Activated naive CD4-positive, alpha-beta T cell treated with anti-CD3 and anti-CD28 coated beads, Interleukin-2, amount 50 U/mL, for 16 hours (primary cell): Measurements from ENCODE around the gene RILPL2.
"Not testable (repeated sequence)": the region's sequence is repeated elsewhere in the genome, so short reads cannot be mapped to it uniquely, and the experiment has no call there.

Experiments
- DNase-seq: peaks from one replicate; pipeline ENCODE4 v3.0.0-alpha.2; 2020

Gene RILPL2

GRCh38 chr12:123379391-123379790 lies 57.1 kb downstream of the RILPL2 start:
- DNase-seq = no peak

GRCh38 chr12:123372415-123372814 lies 64.1 kb downstream of the RILPL2 start:
- not testable (repeated sequence) for DNase-seq

GRCh38 chr12:123371667-123372368 lies 64.7 kb downstream of the RILPL2 start:
- DNase-seq = not testable (repeated sequence)

- no peak for DNase-seq
Observed at GRCh38 chr12:123369229-123369628, 67.3 kb downstream of the RILPL2 start.

GRCh38 chr12:123368431-123368830 lies 68.1 kb downstream of the RILPL2 start:
- DNase-seq = not testable (repeated sequence)

DNA sequence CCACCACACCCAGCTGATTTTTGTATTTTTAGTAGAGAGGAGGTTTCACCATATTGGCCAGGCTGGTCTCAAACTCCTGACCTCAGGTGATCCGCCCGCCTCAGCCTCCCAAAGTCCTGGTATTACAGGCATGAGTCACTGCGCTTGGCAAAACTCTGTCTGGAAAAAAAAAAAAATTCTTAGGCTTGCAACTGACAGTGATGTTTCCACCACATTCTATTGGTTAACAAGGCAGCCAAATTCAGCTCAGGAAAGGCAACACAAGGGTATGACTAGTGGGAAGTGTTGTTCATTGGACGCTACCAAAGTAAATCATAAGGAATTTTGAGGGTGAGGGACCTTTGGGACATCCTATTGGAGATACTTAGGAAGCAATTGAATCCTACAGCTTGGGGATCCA lies 69.0 kb downstream of the RILPL2 start:
- DNase-seq = no peak
